Neural progenitor cell (in vitro differentiated cells): ENCODE data around the gene ITGA3.

Experiments
- CTCF ChIP-seq: fragments of 200-600 bp; sonication (generic); IDR thresholded peaks from 2 replicates; pipeline ENCODE4 v1.5.1; 2017; ENCODE audit warnings: antibody characterized with exemption, mild to moderate bottlenecking
- EZH2 ChIP-seq: fragments of 200-600 bp; sonication (generic); IDR thresholded peaks from 2 replicates; pipeline ENCODE4 v1.6.1; 2017; ENCODE audit warnings: antibody characterized with exemption, mild to moderate bottlenecking, moderate library complexity

GRCh38 chr17:50046667-50047066, 9.2 kb upstream of the ITGA3 start:
- TF ChIP-seq CTCF = no peak
- no peak for TF ChIP-seq EZH2
